A673 (cell line): Measurements from ENCODE around the gene ZNF554. TPM values are rescaled to one million over a fixed set of nuclear protein-coding genes. Genes with fewer than 3 reads are reported as not detected.

ENCODE experiments used
- BruUV-seq: library from RNA; stranded (reverse); fragments of 400-500 nt; replicated peaks from 2 replicates; lab custom pipeline; 2021; lab: Mats Ljungman, UMichigan
- CTCF ChIA-PET: fragments of 300-600 bp; sonication (Branson Sonifier 250); formaldehyde crosslinking; loops from one replicate; lab custom pipeline; 2022; ENCODE audit warnings: antibody characterized with exemption; lab: Charles Lee
- POLR2A ChIA-PET: fragments of 300-600 bp; sonication (Branson Sonifier 250); formaldehyde crosslinking; loops from one replicate; lab custom pipeline; 2022; ENCODE audit warnings: antibody characterized with exemption; ENCODE audit not compliant: low non-redundant PET; lab: Charles Lee
- DNase-seq: peaks from one replicate; pipeline ENCODE4 v3.0.0-alpha.2; 2015; ENCODE audit warnings: low spot score
- H3K27ac ChIP-seq: fragments of 200-600 bp; sonication (generic); 2 replicates; pipeline ENCODE4 v1.5.1; 2016; ENCODE audit warnings: mixed run types, low read depth, mild to moderate bottlenecking, mixed read lengths, antibody characterized with exemption, low read length; ENCODE audit not compliant: poor library complexity, severe bottlenecking
- H3K27me3 ChIP-seq: fragments of 200-600 bp; sonication (generic); replicated peaks from 2 replicates; pipeline ENCODE4 v1.6.1; 2017; ENCODE audit warnings: mixed run types, low read depth, mild to moderate bottlenecking, mixed read lengths, antibody characterized with exemption, low read length; ENCODE audit not compliant: insufficient read depth, poor library complexity
- H3K36me3 ChIP-seq: fragments of 200-600 bp; sonication (generic); 2 replicates; pipeline ENCODE4 v1.6.1; 2016; ENCODE audit warnings: mixed run types, mild to moderate bottlenecking, mixed read lengths, antibody characterized with exemption, low read length; ENCODE audit not compliant: insufficient read depth, poor library complexity, severe bottlenecking
- H3K4me1 ChIP-seq: fragments of 200-600 bp; sonication (generic); 2 replicates; pipeline ENCODE4 v1.6.1; 2017; ENCODE audit warnings: mixed run types, mild to moderate bottlenecking, mixed read lengths, antibody characterized with exemption, low read length; ENCODE audit not compliant: insufficient read depth, poor library complexity, severe bottlenecking
- H3K4me3 ChIP-seq: fragments of 200-600 bp; sonication (generic); 2 replicates; pipeline ENCODE4 v1.5.1; 2016; ENCODE audit warnings: low read depth, mixed run types, mild to moderate bottlenecking, mixed read lengths, low read length; ENCODE audit not compliant: poor library complexity, severe bottlenecking
- H3K9me3 ChIP-seq: fragments of 200-600 bp; sonication (generic); 2 replicates; pipeline ENCODE4 v1.6.1; 2016; ENCODE audit warnings: mixed run types, low read depth, mild to moderate bottlenecking, mixed read lengths, antibody characterized with exemption, low read length; ENCODE audit not compliant: poor library complexity, severe bottlenecking
- CTCF ChIP-seq: fragments of 300-800, 200-600 bp; sonication (generic); conservative IDR thresholded peaks from 2 replicates; pipeline ENCODE4 v1.5.1; 2017; ENCODE audit warnings: low read depth, mild to moderate bottlenecking, antibody characterized with exemption, low read length, moderate library complexity, mixed read lengths
- EZH2 ChIP-seq: fragments of 200-600 bp; sonication (generic); IDR thresholded peaks from 2 replicates; pipeline ENCODE4 v1.6.1; 2017; ENCODE audit warnings: borderline replicate concordance, low read depth, mild to moderate bottlenecking, mixed read lengths, antibody characterized with exemption, low read length; ENCODE audit not compliant: poor library complexity, severe bottlenecking
- intact Hi-C: fragments of 100-400 bp; cut with micrococcal nuclease; formaldehyde crosslinking; loops from one replicate; pipeline ENCODE4 v1.10.0; 2022; ENCODE audit not compliant: unreplicated experiment
- total RNA-seq: library from RNA; stranded (reverse); gene quantifications from 2 replicates; pipeline ENCODE4 v1.2.3, GENCODE V29; 2021

Gene ZNF554
- total RNA-seq, 1 experiment from 2014 or later = 3.5 TPM

GRCh38 chr19:2863816-2864215 is 44.1 kb downstream of the ZNF554 start:
- no peaks in the 10 kb centered on the region for H3K27me3 ChIP-seq
- BruUV-seq = no TSS peak
- H3K27ac ChIP-seq = no peak overlapping the region
- intact Hi-C loops = no loop called here
- H3K36me3 ChIP-seq = no peaks in the 10 kb centered on the region
- no peaks in the 10 kb centered on the region for H3K4me1 ChIP-seq
- no peak for DNase-seq
- POLR2A ChIA-PET = interaction anchor here (0.6 kb wide), 1 partner anchor 56 kb away, joined by 7 read pairs; no protein-coding TSS in a partner anchor
- TF ChIP-seq CTCF (no peak), EZH2 (no peak)
- no peak overlapping the region for H3K4me3 ChIP-seq
- CTCF ChIA-PET = interaction anchor here (0.5 kb wide), 1 partner anchor 192 kb away, joined by 7 read pairs; no protein-coding TSS in a partner anchor
- H3K9me3 ChIP-seq = peaks cover 4% of the 10 kb centered on the region

GRCh38 chr19:2865334-2866100 is 45.8 kb downstream of the ZNF554 start:
- Histone ChIP-seq H3K36me3 (no peaks in the 10 kb centered on the region), H3K27ac (no peak overlapping the region), H3K4me3 (no peak overlapping the region), H3K9me3 (no peaks in the 10 kb centered on the region), H3K4me1 (no peaks in the 10 kb centered on the region), H3K27me3 (no peaks in the 10 kb centered on the region)
- CTCF ChIA-PET = no interaction called here
- no TSS peak for BruUV-seq
- TF ChIP-seq EZH2 (no peak), CTCF (no peak)
- DNase-seq = no peak
- POLR2A ChIA-PET = no interaction called here
- intact Hi-C loops = no loop called here

- intact Hi-C loops = no loop called here
- no peak for TF ChIP-seq EZH2
- no peak for TF ChIP-seq CTCF
- Histone ChIP-seq H3K9me3 (no peaks in the 10 kb centered on the region), H3K4me3 (no peak overlapping the region), H3K36me3 (no peaks in the 10 kb centered on the region), H3K27ac (no peak overlapping the region), H3K4me1 (no peaks in the 10 kb centered on the region), H3K27me3 (no peaks in the 10 kb centered on the region)
- POLR2A ChIA-PET = no interaction called here
- no TSS peak for BruUV-seq
- CTCF ChIA-PET = no interaction called here
- DNase-seq = no peak
Observed at GRCh38 chr19:2866495-2867024, 46.9 kb downstream of the ZNF554 start.
